Measurements from ENCODE around the gene VWA5A. TPM values are rescaled to one million over a fixed set of nuclear protein-coding genes. Genes with fewer than 3 reads are reported as not detected.

Gene VWA5A
- total RNA-seq, 4 donors from 2014 or later = 19.5 to 23.5 (median 21.3) TPM

GRCh38 chr11:124176925-124177715 lies 61.9 kb downstream of the VWA5A start:
- 88 to 89% methylated on average over 5 of the region's 5 CpGs for WGBS, 2 donors

GRCh38 chr11:124179310-124179709 lies 64.1 kb downstream of the VWA5A start:
- no peak overlapping the region for H3K4me3 ChIP-seq (replicated peaks in 1 of 3)
- H3K9me3 ChIP-seq = no peaks in the 10 kb centered on the region
- intact Hi-C loops (cut with DNase I) = no loop called here
- no peak overlapping the region for H3K27ac ChIP-seq
- no peaks in the 10 kb centered on the region for H3K27me3 ChIP-seq
- WGBS, 2 donors = 71 to 73% methylated on average over 1 of the region's 1 CpG
- no peaks in the 10 kb centered on the region for H3K36me3 ChIP-seq
- TF ChIP-seq POLR2A (IDR thresholded peaks at IDR 0.05) = no peak
- TF ChIP-seq CTCF (IDR thresholded peaks at IDR 0.05) = no peak
- no peak for DNase-seq
- H3K4me1 ChIP-seq = peaks cover 0 to 4% of the 10 kb centered on the region in 2 donors

More at GRCh38 chr11:124176925-124177715, 61.9 kb downstream of the VWA5A start:
- no peaks in the 10 kb centered on the region for H3K27me3 ChIP-seq
- no peak overlapping the region for H3K4me3 ChIP-seq (replicated peaks in 1 of 3)
- H3K27ac ChIP-seq = no peak overlapping the region
- peaks cover 0 to 8% of the 10 kb centered on the region in 2 donors for H3K4me1 ChIP-seq
- H3K9me3 ChIP-seq = no peaks in the 10 kb centered on the region
- H3K36me3 ChIP-seq = no peaks in the 10 kb centered on the region
- no peak for DNase-seq
- no peak for TF ChIP-seq CTCF (IDR thresholded peaks at IDR 0.05)
- no peak for TF ChIP-seq POLR2A (IDR thresholded peaks at IDR 0.05)
- intact Hi-C loops (cut with DNase I) = no loop called here

GRCh38 chr11:124183068-124183467 lies 67.8 kb downstream of the VWA5A start, which contains the start of gene OR10D3:
Gene OR10D3 (plus strand): TSS chr11:124183345. CDS start chr11:124185270, 1,925 bp downstream.
- H3K4me3 ChIP-seq (replicated peaks in 1 of 3) = no peak within 1 kb of the TSS
- no peak within 1 kb of the TSS for H3K27ac ChIP-seq
- DNase-seq = no peak
- H3K9me3 ChIP-seq = no peaks in the 10 kb centered on the region
- no peaks in the 10 kb centered on the region for H3K4me1 ChIP-seq
- intact Hi-C loops (cut with DNase I) = no loop called here
- TF ChIP-seq CTCF (IDR thresholded peaks at IDR 0.05) (no peak), POLR2A (IDR thresholded peaks at IDR 0.05) (no peak)
- H3K36me3 ChIP-seq = no peaks in the 10 kb centered on the region
- WGBS, 2 donors = 38 to 48% methylated on average over 3 of the region's 3 CpGs
- no peaks in the 10 kb centered on the region for H3K27me3 ChIP-seq

GRCh38 chr11:124190298-124191139 lies 75.3 kb downstream of the VWA5A start:
- no peaks in the 10 kb centered on the region for H3K4me1 ChIP-seq
- no peak for DNase-seq
- no peaks in the 10 kb centered on the region for H3K27me3 ChIP-seq
- H3K27ac ChIP-seq = no peak overlapping the region
- H3K9me3 ChIP-seq = no peaks in the 10 kb centered on the region
- WGBS, 2 donors = 69 to 73% methylated on average over 2 of the region's 2 CpGs
- TF ChIP-seq POLR2A (IDR thresholded peaks at IDR 0.05) (no peak), CTCF (IDR thresholded peaks at IDR 0.05) (no peak)
- intact Hi-C loops (cut with DNase I) = no loop called here
- no peak overlapping the region for H3K4me3 ChIP-seq (replicated peaks in 1 of 3)
- no peaks in the 10 kb centered on the region for H3K36me3 ChIP-seq
